H9 (cell line): ENCODE measurements around the gene FSTL4. TPM values are rescaled to one million over a fixed set of nuclear protein-coding genes. Genes with fewer than 3 reads are reported as not detected.

Experiments
- DNase-seq: peaks from one replicate; pipeline ENCODE4 v3.0.0-alpha.2; 2017
- H2AFZ ChIP-seq: one replicate; pipeline ENCODE4 v1.6.1; 2013; ENCODE audit warnings: mild to moderate bottlenecking, low read length, control low read depth, moderate library complexity
- H2AK5ac ChIP-seq: 2 replicates; pipeline ENCODE4 v1.6.1; 2013; ENCODE audit warnings: low read length, control low read depth, mixed read lengths; ENCODE audit not compliant: insufficient read length
- H2BK120ac ChIP-seq: one replicate; pipeline ENCODE4 v1.6.1; 2013; ENCODE audit warnings: low read depth, mild to moderate bottlenecking, low read length, control low read depth, inconsistent platforms; ENCODE audit not compliant: poor library complexity, severe bottlenecking
- H2BK12ac ChIP-seq: 2 replicates; pipeline ENCODE4 v1.6.1; 2013; ENCODE audit warnings: low read length, control low read depth, mixed read lengths, low read depth; ENCODE audit not compliant: insufficient read length
- H2BK15ac ChIP-seq: 2 replicates; pipeline ENCODE4 v1.6.1; 2013; ENCODE audit warnings: low read depth, low read length, control low read depth
- H2BK20ac ChIP-seq: one replicate; pipeline ENCODE4 v1.6.1; 2013; ENCODE audit warnings: low read depth, mild to moderate bottlenecking, low read length, control low read depth, inconsistent platforms; ENCODE audit not compliant: poor library complexity, severe bottlenecking
- H2BK5ac ChIP-seq: 2 replicates; pipeline ENCODE4 v1.6.1; 2013; ENCODE audit warnings: low read length, control low read depth, mixed read lengths; ENCODE audit not compliant: insufficient read length
- H3K14ac ChIP-seq: 2 replicates; pipeline ENCODE4 v1.6.1; 2013; ENCODE audit warnings: low read length, control low read depth; ENCODE audit not compliant: insufficient read depth
- H3K18ac ChIP-seq: 2 replicates; pipeline ENCODE4 v1.6.1; 2013; ENCODE audit warnings: low read depth, mild to moderate bottlenecking, mixed read lengths, low read length, control low read depth; ENCODE audit not compliant: insufficient read length
- H3K23ac ChIP-seq: 2 replicates; pipeline ENCODE4 v1.6.1; 2013; ENCODE audit warnings: low read length, control low read depth, mixed read lengths, low read depth; ENCODE audit not compliant: insufficient read length
- H3K23me2 ChIP-seq: 2 replicates; pipeline ENCODE4 v1.6.1; 2013; ENCODE audit warnings: low read depth, mild to moderate bottlenecking, mixed read lengths, low read length, control low read depth; ENCODE audit not compliant: insufficient read length, poor library complexity, severe bottlenecking
- H3K27ac ChIP-seq: 2 replicates; pipeline ENCODE4 v1.5.1; 2013; ENCODE audit warnings: low read length, control low read depth, mixed read lengths, low read depth; ENCODE audit not compliant: insufficient read length
- H3K27me3 ChIP-seq: 2 replicates; pipeline ENCODE4 v1.6.1; 2013; ENCODE audit warnings: low read length, control low read depth, inconsistent platforms; ENCODE audit not compliant: insufficient read depth
- H3K4ac ChIP-seq: 2 replicates; pipeline ENCODE4 v1.6.1; 2013; ENCODE audit warnings: low read depth, mild to moderate bottlenecking, control low read depth, inconsistent platforms, low read length, moderate library complexity
- H3K4me1 ChIP-seq: 2 replicates; pipeline ENCODE4 v1.6.1; 2013; ENCODE audit warnings: low read length, control low read depth, inconsistent platforms; ENCODE audit not compliant: insufficient read depth
- H3K4me2 ChIP-seq: 2 replicates; pipeline ENCODE4 v1.6.1; 2013; ENCODE audit warnings: low read length, control low read depth, mixed read lengths; ENCODE audit not compliant: insufficient read length, insufficient read depth
- H3K56ac ChIP-seq: 2 replicates; pipeline ENCODE4 v1.6.1; 2013; ENCODE audit warnings: low read depth, mild to moderate bottlenecking, mixed read lengths, low read length, control low read depth; ENCODE audit not compliant: insufficient read length
- H3K79me1 ChIP-seq: 2 replicates; pipeline ENCODE4 v1.6.1; 2013; ENCODE audit warnings: low read depth, mild to moderate bottlenecking, moderate library complexity, low read length, control low read depth, inconsistent platforms; ENCODE audit not compliant: insufficient read depth, poor library complexity, severe bottlenecking
- H3K79me2 ChIP-seq: 2 replicates; pipeline ENCODE4 v1.6.1; 2013; ENCODE audit warnings: low read length, control low read depth, inconsistent platforms; ENCODE audit not compliant: insufficient read depth
- H3K9ac ChIP-seq: 2 replicates; pipeline ENCODE4 v1.6.1; 2013; ENCODE audit warnings: low read length, control low read depth, mixed read lengths; ENCODE audit not compliant: insufficient read length; ENCODE audit errors: extremely low read depth
- H3K9me3 ChIP-seq: one replicate; pipeline ENCODE4 v1.6.1; 2013; ENCODE audit warnings: low read depth, low read length, inconsistent platforms; ENCODE audit not compliant: control insufficient read depth
- H3T11ph ChIP-seq: one replicate; pipeline ENCODE4 v1.6.1; 2013; ENCODE audit warnings: mild to moderate bottlenecking, low read length, control low read depth, inconsistent platforms
- H4K20me1 ChIP-seq: one replicate; pipeline ENCODE4 v1.6.1; 2013; ENCODE audit not compliant: control insufficient read depth, insufficient read length, insufficient read depth
- H4K5ac ChIP-seq: 2 replicates; pipeline ENCODE4 v1.6.1; 2013; ENCODE audit warnings: low read depth, mild to moderate bottlenecking, mixed read lengths, low read length, control low read depth; ENCODE audit not compliant: insufficient read length
- H4K8ac ChIP-seq: replicated peaks from 2 replicates; pipeline ENCODE4 v1.6.1; 2013; ENCODE audit warnings: low read length, control low read depth, mixed read lengths, low read depth; ENCODE audit not compliant: insufficient read length
- H4K91ac ChIP-seq: 2 replicates; pipeline ENCODE4 v1.6.1; 2013; ENCODE audit warnings: low read depth, mild to moderate bottlenecking, moderate library complexity, mixed read lengths, low read length, control low read depth; ENCODE audit not compliant: insufficient read length
- H3K27ac Mint-ChIP-seq, 3 experiments: 2 replicates in 2 of 3; 3 replicates in 1 of 3; pipeline ENCODE4 v1.8.0; 2020 to 2021; ENCODE audit warnings: mixed read lengths in 3 of 3, mild to moderate bottlenecking in 1 of 3, moderate library complexity in 1 of 3
- H3K27me3 Mint-ChIP-seq: 2 replicates; pipeline ENCODE4 v1.8.0; 2021; ENCODE audit warnings: low read depth, mild to moderate bottlenecking, moderate library complexity, mixed read lengths
- H3K36me3 Mint-ChIP-seq, 3 experiments: 2 replicates in 2 of 3; 3 replicates in 1 of 3; pipeline ENCODE4 v1.8.0; 2020 to 2021; ENCODE audit warnings: low read depth in 3 of 3, mixed read lengths in 3 of 3; ENCODE audit not compliant: insufficient read depth in 1 of 3
- H3K4me1 Mint-ChIP-seq, 2 experiments: 2 replicates each; pipeline ENCODE4 v1.8.0; 2020; ENCODE audit warnings: mixed read lengths in 2 of 2
- H3K4me3 Mint-ChIP-seq, 2 experiments: 2 replicates in 1 of 2; 3 replicates in 1 of 2; pipeline ENCODE4 v1.8.0; 2020 to 2021; ENCODE audit warnings: mild to moderate bottlenecking in 2 of 2, mixed read lengths in 2 of 2, moderate library complexity in 1 of 2
- H3K9me3 Mint-ChIP-seq, 2 experiments: 2 replicates in 1 of 2; 3 replicates in 1 of 2; pipeline ENCODE4 v1.8.0; 2020; ENCODE audit warnings: mild to moderate bottlenecking in 2 of 2, mixed read lengths in 2 of 2, moderate library complexity in 1 of 2
- CTCF ChIP-seq: fragments of 200-600 bp; sonication (generic); conservative IDR thresholded peaks from 3 replicates; pipeline ENCODE4 v1.8.0; 2021; ENCODE audit warnings: antibody characterized with exemption, mild to moderate bottlenecking
- WGBS: extraction: QIAGEN DNeasy Blood & Tissue Kit; methylation state at CpG from one replicate; pipeline ENCODE4 v1.1.7; 2013; ENCODE audit warnings: missing lambda C conversion rate, low lambda C conversion rate, mixed read lengths; ENCODE audit not compliant: insufficient read length; ENCODE audit errors: extremely low coverage; 5-methylcytosine and 5-hydroxymethylcytosine counted together
- total RNA-seq: library from RNA; stranded (reverse); gene quantifications from 2 replicates; pipeline ENCODE4 v1.2.1, GENCODE V29; 2021

The FSTL4 gene
- total RNA-seq, 1 experiment from 2014 or later: 5.7 TPM

- H3K27ac Mint-ChIP-seq: 0 out of 7 replicates have a peak overlapping the region, but pooled peaks of 1 of the 3 experiments have one; percentile 73
- H3K4me2 ChIP-seq: no peak overlapping the region
- H3K18ac ChIP-seq: no peak overlapping the region
These were observed 280.4 kb downstream of the FSTL4 start for GRCh38 chr5:133331941-133332340.

More at GRCh38 chr5:133331941-133332340, 280.4 kb downstream of the FSTL4 start:
- Histone ChIP-seq H3K27me3 (no peaks in the 10 kb centered on the region; the same call in 1 of the 2 replicates), H2BK20ac (no peak overlapping the region), H2AFZ (no peak overlapping the region), H4K91ac (no peak overlapping the region), H3K27ac (no peak overlapping the region), H2BK12ac (no peak overlapping the region), H3K9me3 (no peaks in the 10 kb centered on the region), H3K79me1 (no peaks in the 10 kb centered on the region), H2BK120ac (no peak overlapping the region), H3K79me2 (no peaks in the 10 kb centered on the region), H3K14ac (peak overlapping the region; percentile 6; the same call in 1 of the 2 replicates), H2BK5ac (no peak overlapping the region), H3T11ph (no peak overlapping the region), H3K23me2 (no peaks in the 10 kb centered on the region), H3K23ac (no peak overlapping the region), H4K8ac (no peak overlapping the region), H3K4me1 (peaks cover 21% of the 10 kb centered on the region; the same call in 1 of the 2 replicates), H3K9ac (no peak overlapping the region), H3K4ac (no peak overlapping the region), H4K5ac (no peak overlapping the region), H3K56ac (no peak overlapping the region), H2AK5ac (no peak overlapping the region), H2BK15ac (no peak overlapping the region), H4K20me1 (no peaks in the 10 kb centered on the region)
- peaks cover 8% of the 10 kb centered on the region for H3K27me3 Mint-ChIP-seq
- H3K9me3 Mint-ChIP-seq: no peaks in the 10 kb centered on the region
- no peak for TF ChIP-seq CTCF
- no peaks in the 10 kb centered on the region for H3K36me3 Mint-ChIP-seq
- H3K4me1 Mint-ChIP-seq: peaks cover 56 to 58% of the 10 kb centered on the region in 2 experiments
- no CpG with 5 or more reads among the region's 12 CpGs for WGBS
- DNase-seq: no peak
- no peak overlapping the region for H3K4me3 Mint-ChIP-seq
